Glomerular endothelial cell (primary cell): Measurements from ENCODE around the gene RGL1. TPM values are rescaled to one million over a fixed set of nuclear protein-coding genes. Genes with fewer than 3 reads are reported as not detected.

Experiments
- DNase-seq: peaks from one replicate; pipeline ENCODE4 v3.0.0-alpha.2; 2011; ENCODE audit warnings: low read depth, low spot score; ENCODE audit errors: extremely low read depth
- total RNA-seq: library from RNA; depleted of rRNA; stranded (reverse); fragments of >200 nt; gene quantifications from 2 replicates; pipeline ENCODE4 v1.2.3, GENCODE V29; 2015

RGL1 gene
- total RNA-seq, 1 donor from 2014 or later: 25.4 TPM

DNA sequence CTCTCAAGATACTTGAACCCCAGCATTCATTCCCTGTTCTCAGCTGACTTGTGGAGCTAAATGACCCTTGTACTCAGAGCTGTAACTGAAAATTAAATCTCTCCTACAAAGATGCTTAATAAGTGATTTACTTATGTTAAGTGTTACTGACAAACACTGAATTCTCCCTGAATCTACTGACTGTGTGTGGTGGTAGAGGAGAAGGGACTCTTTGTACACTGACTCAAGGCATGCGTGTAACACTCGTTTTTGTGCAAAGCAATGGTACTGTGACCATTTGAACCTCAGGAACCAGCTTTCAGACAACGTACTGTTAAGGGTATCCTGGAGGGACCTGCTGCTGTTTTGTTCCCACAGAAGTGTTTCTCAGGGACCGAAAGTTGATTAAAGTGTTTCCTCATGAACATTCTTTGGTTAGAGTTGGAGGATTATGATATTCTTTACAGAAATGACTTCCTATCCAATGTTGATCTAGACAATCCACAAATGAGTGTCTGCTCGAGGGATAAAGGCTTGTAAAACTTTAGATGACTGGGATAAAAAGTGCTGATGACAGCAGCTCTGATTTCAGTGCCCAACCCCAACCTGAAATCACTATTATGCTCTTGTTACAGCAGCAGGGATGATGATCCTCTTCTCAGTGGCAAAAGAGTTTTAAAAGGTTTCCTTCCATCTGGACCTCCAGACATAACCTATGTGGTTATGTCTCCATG lies 12.8 kb downstream of the RGL1 start:
- DNase-seq: no peak

- no peak for DNase-seq
Measured at GRCh38 chr1:183819059-183819458, 14.1 kb downstream of the RGL1 start.

GRCh38 chr1:183821309-183821888 lies 16.5 kb downstream of the RGL1 start:
- no peak for DNase-seq

DNA sequence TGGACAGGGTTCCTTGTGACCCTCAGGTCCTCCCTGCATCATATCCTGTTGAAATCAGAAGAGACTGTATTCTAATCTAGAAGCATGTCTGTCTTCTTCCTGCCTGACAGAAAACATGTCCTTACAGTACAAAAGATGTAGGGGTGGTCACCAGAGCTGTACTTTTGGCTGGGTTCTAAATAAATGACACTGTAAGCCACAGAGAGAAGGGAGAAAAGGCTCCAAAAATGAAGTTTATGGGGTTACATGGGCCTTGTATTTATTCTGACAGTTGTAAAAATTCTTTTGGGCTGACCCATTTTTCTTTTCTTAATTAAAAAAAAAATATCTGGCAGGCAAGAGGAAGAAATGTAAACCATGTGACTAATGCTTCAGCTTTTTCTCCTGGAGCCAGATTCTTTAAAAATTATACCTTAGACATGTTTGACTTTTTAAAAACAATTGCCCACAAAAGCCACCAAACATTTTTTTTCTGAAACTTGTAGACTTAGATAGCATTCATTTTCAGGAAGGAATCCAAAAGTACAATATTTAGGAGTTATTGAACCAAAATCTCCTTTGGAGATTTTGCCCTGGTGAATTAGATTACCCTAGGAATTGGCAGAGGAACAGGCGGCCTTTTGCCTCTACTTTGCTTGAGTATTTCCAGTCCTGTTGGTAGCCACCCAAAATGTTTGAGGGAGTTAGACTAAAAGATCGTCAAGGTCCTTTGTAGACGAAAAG lies 17.1 kb downstream of the RGL1 start:
- DNase-seq: no peak

DNA sequence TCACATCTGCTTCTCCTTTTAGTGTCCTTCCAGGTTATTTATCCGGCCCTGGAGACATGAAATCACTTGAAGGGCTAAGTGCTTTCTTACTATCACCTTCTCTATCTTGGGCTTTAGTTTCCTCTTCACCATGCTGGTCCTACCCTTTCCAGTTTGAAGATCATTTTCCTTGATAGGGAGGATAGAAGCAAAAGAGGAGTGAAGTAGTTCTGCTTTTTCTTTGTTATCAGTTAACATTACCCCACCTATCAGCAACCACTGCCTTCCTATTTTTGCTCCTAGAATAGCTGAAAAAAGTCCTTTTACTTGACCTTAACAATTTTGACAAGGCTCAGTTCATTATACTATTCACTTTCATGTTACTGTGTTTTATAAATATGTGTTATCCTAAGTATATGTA lies 19.4 kb downstream of the RGL1 start:
- no peak for DNase-seq

DNA sequence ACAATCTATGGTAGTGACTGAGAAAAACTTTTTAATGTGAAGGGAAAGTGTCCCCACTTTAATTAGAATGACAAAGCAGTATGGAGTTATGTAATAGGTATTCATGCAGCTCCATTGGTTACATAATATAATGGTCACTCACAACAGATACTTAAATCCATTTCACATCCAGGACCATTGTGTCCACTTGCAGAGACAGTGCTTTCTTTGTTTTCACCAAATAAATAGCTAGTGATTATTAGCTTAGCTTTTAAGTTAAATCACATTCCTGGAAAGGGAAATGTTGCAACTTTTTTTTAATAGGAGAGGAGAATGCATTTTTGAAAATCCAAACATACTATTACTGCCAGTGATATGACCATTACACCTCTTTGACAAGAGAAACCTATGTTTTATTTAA lies 22.9 kb downstream of the RGL1 start:
- DNase-seq: no peak

- no peak for DNase-seq
Measured at GRCh38 chr1:183830389-183830788, 25.5 kb downstream of the RGL1 start.

DNA sequence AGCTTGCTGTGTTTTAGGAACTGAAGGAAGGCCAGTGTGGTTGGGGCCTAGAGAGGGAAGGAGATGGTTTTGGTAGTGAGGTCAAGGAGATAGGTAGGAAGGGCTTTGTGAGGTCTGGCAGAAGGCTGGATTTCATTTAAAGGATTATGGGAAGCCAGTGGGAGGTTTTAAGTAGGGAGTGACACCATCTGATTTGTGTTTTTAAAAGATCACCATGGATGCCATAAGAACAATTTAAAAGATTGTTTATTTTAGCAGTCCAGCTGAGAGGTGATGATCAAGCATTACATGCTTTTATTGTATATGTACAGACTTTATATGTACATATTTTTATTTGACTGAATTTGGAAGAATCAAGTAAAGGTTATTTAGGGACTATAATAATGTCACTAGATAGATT lies 26.4 kb downstream of the RGL1 start:
- DNase-seq: no peak

- no peak for DNase-seq
Measured at GRCh38 chr1:183832459-183832858, 27.5 kb downstream of the RGL1 start.

DNA sequence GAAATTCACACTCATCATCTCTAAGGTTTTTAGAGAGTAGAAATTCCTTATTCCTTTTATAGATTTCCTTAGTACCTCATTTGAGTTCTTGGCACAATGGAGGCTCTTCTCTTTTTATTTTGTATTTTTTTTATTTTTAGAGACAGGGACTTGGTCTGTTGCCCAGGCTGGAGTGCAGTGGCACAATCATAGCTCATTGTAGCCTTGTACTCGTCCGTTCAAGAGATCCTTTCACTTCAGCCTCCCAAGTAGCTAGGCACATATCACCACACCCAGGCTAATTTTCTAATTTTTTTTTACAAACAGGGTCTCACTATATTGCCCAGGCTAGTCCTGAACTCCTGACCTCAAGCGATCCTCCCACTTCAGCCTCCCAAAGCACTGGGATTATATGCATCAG lies 29.6 kb downstream of the RGL1 start:
- no peak for DNase-seq

DNA sequence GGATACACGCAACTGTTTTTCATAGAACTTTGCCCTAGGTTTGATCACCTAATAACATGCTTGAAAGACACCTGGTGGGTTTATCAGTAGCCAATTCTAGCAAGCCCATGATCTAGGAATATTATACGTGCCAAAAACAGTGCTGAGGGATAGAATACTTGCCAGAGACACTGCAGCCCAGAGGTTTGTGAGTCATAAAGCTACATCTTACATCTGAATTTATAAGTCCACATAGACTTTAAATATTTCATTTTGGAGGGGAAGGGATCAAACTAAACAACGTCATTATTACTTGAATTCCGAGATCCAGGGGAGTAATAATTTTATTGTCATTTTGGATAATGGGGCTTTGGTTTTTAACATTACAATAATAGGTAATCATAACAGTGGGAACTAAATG lies 31.7 kb downstream of the RGL1 start:
- no peak for DNase-seq

DNA sequence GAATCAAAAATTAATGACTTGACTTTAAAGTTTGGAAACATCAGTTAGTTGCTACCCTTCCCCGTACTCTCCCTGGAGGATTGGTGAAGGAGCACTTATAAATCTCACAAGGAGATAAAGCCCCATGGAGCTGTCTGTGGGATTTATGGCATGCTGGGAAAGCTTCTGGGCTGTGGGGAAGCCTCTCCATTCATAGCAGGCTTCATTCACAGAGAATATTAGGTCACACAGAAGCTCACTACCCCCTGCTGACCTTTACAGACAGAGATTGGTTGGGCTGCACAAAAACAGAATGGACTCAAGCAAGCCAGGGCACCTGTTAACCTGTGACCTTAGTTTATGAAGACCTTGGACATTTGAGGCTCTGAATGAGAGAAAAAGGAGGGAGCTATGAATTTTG lies 32.1 kb downstream of the RGL1 start:
- no peak for DNase-seq

- peak; percentile 83 for DNase-seq
Measured at GRCh38 chr1:183838221-183838620, 33.3 kb downstream of the RGL1 start.

GRCh38 chr1:183840140-183840539 lies 35.2 kb downstream of the RGL1 start:
- DNase-seq: no peak

GRCh38 chr1:183841550-183841949 lies 36.6 kb downstream of the RGL1 start:
- no peak for DNase-seq

- peak; percentile 70 for DNase-seq
Measured at GRCh38 chr1:183841950-183842794, 37.3 kb downstream of the RGL1 start.

- no peak for DNase-seq
Measured at GRCh38 chr1:183842795-183843144, 37.9 kb downstream of the RGL1 start.

DNA sequence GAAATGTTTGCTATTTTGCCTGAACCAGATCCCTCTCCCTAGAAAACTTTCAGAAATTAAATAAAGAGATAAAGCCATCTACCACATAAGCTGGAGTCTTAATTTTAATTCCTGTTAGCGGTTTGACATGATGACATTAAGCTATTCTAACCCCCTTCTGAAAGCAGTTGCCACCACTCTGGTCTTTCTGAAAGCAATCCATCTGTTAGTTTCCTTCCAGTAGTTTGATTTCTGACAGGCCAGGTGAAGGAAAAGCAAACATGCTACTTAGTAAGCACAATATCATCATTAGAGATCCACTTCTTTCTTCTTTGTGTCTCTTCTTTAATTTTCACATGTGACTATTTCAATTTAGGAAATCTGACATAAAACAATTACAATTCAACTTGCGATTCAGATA lies 39.9 kb downstream of the RGL1 start:
- no peak for DNase-seq

DNA sequence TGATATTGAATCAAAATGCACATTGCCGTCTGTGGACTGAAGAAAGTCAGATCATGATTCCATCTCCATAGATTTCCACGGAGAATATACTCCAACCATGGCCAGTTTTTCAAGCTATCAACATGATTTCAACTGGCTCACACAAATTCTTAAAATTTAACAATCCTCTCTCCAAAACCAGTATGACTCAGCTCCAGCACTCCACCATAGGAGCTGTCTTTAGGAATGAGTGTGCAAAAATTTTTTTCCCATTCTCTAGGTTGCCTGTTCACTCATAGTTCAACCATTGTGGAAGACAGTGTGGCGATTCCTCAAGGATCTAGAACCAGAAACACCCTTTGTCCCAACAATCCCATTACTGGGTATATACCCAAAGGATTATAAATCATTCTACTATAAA lies 40.8 kb downstream of the RGL1 start:
- no peak for DNase-seq

- DNase-seq: no peak
Measured at GRCh38 chr1:183847641-183848040, 42.7 kb downstream of the RGL1 start.

DNA sequence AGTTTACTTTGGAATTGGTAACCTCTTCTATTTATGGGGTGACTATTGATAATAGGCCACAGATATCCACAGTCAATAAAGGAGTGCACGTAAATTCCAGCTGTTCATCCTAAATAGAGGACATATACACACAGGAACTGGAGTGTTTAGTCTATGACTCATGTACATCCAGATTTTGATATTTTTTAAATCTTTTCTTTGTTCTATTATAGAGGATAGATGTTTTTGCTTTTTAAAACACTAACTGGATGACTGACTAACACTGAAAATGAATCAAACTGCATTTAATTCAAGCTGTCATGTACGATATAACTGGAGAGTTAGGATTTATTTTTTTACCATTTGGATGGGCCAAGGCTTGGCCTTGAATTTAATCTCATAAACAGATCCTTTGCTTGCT lies 45.9 kb downstream of the RGL1 start:
- DNase-seq: no peak
